ENCODE data around the gene ASB12. TPM values are rescaled to one million over a fixed set of nuclear protein-coding genes. Genes with fewer than 3 reads are reported as not detected.

The ASB12 gene
- total RNA-seq, 1 experiment from 2014 or later = not detected

DNA sequence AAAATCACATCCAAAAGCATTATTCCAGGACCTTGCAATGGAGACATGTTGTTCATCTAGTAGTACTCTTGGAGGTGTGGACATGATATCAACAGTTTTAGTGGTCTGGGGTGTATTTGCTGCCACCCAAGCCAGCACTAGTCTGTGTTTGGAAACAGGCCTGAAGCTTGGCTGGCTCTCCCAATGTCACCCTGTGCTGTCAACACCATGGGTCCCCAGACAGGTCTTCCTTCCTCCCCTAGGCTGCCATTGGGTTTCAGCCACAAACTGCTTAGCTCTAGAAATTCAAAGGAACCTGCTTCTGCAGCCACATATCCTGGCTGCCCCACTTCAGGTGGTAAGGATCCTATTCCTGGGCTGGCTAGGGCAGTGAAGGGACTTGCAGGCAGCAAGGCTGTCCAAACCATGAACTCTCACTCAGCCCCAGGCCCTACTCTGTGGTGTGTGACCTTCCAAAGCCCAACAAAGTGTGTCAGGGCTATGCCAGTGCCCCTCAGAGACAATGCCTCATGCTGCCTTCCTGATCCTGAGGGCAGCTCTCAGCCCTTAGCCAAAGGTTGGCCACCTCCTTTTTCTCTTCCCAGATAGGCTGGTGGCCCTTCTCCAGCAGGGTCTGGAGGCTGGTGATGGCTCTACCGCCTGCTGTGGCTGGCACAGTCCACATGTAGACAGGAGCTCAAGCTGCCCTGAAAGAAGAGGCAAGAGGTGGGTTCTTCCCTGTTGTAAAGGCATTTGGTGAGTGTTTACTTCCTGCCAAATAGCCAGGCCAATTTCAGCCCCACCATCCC is 43.2 kb downstream of the ASB12 start:
- no peak for DNase-seq (ENCODE audit: low read depth)

GRCh38 chrX:64184396-64184795 is 46.0 kb downstream of the ASB12 start:
- DNase-seq (ENCODE audit: low read depth) = no peak

DNA sequence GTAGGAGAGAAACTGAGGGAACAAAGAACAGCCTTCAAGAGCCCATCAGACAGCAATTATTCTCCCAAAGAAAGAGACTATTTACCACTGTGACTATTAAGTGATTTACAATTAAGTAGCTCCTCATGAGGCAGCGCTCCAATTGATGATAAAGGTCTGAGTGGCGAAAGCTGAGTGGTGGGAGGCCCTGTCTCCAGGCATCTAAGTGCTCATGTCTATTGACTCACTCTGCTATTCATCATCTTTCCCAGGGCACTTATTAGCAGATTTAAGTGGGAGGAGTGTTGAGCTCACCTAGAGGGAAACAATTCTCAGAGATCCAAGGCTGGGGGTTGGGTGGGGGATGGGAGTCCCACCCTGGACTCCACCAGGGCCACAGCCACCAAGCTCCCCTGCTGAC is 48.2 kb downstream of the ASB12 start:
- DNase-seq (ENCODE audit: low read depth) = no peak

DNA sequence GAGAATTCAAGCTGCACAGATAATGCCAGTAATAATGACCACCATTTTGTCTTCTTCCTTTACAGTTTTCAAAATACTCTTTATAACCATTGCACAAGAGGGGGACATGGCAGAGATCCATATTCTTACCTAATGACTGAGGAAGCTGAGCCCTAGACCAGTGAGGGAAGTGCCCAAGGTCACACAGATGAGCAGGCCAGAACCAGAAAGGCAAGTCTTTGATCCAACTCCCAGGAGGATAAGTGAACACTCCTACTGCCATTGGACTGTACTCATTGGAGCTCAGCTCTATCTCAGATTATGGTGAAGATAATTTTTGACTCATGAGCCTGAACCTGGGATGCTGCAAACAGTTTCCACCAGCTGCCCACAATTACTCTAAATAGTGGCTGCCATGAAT is 53.5 kb downstream of the ASB12 start:
- DNase-seq (ENCODE audit: low read depth) = no peak

Other genes with a start within 250 kb of the ASB12 start
- gene AMER1, start 24.9 kb downstream of the ASB12 start, total RNA-seq (2014; rRNA removed; shearing (Covaris generic)) = 0.24 and 0.51 TPM in 2 replicates
- gene MTMR8, start 164.8 kb upstream of the ASB12 start, total RNA-seq (2014; rRNA removed; shearing (Covaris generic)) = not detected in 2 replicates

Measured in Daoy (cell line).